GM19467 (cell line): Measurements from ENCODE around the gene FAM240A.

Source experiments
- ATAC-seq: cut with Tn5 transposase; IDR thresholded peaks from one replicate; pipeline ENCODE4 v1.9.1; 2021; ENCODE audit warnings: mild to moderate bottlenecking, moderate library complexity; ENCODE audit not compliant: unreplicated experiment

FAM240A gene

GRCh38 chr3:46661776-46662766 is 49.7 kb downstream of the FAM240A start:
- no peak for ATAC-seq

DNA sequence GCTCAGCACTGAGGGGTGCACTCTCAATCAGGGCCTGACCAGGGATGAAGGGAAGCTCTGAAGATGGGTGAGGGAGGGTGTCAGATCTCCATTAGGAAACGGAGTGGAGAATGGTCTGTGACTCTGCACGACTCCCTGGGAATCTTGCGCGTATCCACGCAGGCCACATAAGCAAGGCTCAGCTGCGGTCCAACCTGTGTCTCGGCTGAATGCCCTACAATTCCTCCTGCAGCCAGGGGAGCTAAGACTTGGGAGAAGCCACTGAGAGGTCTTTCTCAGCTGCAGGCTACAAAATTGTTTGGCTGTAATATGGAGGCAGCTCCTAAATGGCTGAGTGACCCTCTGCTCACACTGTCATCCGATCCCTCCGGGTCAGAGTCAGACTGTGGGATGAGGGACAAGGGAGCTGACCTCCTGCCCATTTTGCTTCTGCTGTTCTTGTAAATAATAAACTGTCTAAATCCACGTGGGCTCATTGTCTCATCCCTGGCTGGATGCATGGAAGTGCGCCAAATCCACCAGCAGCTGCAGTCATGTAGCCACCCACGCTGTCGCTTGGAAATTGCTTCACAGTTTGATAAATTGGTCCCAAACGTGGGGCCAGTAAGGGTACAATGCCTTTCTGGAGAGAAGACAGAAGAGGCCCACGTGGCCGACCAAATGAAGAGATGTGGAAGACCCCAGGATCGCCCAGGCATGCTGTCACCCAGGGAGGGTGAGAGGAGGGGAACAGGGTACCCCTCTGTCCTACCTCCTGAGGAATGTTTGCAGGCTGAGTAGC is 50.6 kb downstream of the FAM240A start:
- no peak for ATAC-seq

- ATAC-seq, result no peak
Observed at GRCh38 chr3:46663591-46664135, 51.3 kb downstream of the FAM240A start.

DNA sequence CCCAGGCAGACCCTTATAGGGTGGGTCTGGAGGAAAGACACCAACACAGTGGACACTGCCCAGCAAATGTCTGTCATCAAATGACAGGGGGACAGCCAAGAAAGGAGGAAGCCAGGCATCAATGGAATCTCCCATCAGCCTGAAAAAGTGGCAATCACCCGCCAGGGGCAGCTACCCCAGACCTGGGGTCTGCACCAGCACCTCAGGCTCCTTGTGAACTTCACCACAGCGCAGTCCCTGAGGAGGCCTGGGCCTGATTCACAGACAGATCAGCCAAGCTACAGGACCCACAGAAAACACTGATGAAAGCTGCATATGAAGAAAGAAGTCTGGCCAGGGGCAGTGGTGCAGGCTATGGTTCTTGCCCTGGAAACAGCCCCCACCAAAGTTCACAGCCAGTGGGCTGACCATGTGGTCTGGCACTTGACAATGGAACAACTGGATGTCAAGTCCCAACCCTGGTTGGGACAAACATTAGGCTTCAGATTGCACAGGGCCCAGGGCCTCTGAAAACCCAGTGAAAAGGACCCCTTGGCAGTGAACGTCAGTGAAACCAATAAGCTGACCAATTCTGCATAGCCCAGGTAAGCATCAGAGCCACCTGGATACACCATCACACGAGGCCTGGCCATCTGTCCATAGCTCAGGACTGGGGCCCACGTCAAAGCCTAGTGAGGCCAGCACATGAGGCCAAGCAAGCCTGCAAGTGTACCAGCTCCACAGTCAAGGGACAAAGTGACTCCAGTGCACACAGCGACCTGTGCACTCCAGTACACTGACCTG is 52.1 kb downstream of the FAM240A start:
- no peak for ATAC-seq

DNA sequence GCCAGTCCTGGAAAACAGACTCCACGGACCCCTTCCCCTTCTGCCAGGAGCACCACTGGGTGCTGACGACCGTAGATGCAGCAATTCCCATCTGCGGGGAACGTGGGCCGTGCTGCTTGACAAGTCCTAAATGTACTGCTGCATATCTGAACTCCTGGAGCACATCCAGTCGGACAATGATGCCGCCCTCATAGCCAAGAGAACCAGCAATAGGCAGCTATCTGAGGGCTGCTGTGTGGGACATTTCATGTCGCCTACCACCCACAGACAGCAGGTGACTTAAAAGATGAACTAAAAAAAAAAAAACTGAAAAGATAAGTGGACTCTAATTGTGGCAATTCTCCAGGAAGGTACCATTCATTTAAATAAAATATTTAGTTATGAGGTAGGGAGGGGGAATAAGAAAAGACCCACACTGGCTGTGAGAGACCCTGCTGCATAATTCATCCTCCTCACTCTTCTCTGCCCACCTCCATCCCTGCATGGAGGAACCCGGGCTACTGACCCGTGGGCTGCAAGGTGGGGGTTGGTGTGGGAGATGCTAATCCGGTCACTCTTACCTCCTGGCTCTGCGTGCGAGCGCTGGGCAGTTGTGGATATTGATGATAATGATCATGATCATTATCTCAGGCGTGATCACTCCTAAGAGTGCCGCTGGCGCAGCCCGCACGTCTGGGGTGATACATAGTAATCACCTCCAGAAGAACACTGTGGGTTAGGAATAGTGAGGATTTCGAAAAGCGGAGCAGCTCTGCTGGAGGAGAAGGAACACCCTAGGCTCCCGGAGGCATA is 52.8 kb downstream of the FAM240A start:
- no peak for ATAC-seq

DNA sequence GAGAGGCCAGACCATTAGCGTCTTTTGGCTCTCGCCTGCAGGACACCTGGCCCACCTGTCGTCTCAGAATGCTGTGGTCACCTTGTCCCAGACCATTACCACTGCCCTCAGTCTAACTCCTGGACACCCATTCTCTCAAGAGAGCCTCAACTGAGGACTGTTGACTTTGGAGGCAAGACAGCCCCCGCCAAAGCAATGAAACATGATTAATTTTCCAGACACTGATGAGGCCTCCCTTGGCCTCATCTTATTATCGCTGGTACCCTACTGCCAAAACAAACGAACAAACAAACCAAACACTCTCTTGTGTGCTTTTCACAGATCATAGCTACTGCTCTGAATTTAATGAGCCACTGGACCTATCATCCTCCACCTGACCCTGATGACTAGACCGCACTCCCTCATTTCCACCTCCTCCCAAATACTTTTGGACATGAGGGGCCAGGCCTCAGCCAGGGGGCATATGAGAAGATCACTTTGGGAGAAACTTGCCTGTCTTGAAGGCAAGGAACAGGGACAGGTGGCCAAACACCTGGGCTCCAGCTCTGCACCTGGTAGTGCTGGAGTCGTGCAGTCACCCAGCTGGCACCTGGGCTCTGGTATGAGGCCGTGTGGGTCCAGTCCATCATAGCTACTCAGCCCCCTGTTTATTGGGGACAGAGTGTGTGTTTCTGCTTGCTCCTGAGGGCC is 53.6 kb downstream of the FAM240A start:
- no peak for ATAC-seq

DNA sequence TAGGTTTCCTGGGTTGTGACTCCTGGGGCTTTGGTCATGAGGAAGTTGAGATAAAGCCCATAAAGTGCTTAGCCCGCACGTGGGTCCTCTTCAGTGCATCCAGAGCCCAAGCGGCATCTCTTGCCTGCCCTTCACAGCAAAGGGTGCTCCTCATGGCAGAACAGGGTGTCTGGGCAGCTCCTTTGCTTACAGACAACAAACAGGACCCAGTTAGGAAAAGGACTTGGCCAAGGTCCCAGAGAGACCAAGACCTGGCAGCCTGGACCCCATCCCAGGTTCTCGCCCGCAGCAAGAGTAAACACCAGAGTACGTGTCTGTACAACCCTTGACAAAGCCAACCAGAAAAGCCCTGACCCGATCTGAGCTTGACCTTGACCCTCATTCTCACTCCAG is 54.1 kb downstream of the FAM240A start:
- ATAC-seq, result no peak

- no peak for ATAC-seq
Observed at GRCh38 chr3:46667061-46667621, 54.8 kb downstream of the FAM240A start.

DNA sequence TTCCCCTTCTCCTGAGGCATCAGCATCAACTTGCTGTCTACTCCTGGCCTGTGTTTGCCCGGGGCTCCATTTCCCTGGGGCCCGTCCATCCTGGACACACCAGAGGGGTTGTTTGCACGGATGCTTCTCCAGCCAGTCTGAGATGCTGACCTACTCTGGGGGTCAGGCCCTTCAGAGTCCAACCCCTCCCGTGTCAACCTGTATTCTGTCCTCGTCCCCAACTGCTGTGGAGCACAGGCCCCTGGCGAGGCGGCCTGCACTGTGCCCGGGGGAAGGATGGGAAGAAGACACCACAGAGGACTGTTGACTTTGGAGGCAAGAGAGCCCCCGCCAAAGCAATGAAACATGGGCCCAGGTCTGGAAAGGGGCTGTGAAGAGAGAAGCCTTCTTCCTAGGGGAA is 55.3 kb downstream of the FAM240A start:
- no peak for ATAC-seq

DNA sequence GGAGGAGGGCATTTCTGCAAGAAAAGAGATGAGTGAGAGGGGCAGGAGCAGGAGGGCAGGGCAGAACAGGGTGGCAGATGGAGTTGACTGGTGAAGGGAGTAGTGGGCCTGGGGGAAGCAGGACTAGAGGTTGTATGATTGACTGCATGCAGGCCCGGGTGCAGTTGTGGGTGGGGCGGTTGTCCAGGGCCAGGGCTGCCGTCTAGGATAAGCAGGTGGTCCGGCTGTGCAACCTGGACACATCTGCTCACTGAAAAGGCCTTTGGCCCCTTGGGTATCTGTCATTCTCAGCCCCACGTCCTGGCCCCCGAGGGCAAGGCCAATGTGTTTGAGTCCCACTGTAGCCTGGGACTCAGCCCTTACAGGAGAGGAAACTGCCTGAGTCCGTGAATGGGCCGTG is 55.8 kb downstream of the FAM240A start:
- ATAC-seq, result no peak

- no peak for ATAC-seq
Observed at GRCh38 chr3:46668591-46668990, 56.3 kb downstream of the FAM240A start.

DNA sequence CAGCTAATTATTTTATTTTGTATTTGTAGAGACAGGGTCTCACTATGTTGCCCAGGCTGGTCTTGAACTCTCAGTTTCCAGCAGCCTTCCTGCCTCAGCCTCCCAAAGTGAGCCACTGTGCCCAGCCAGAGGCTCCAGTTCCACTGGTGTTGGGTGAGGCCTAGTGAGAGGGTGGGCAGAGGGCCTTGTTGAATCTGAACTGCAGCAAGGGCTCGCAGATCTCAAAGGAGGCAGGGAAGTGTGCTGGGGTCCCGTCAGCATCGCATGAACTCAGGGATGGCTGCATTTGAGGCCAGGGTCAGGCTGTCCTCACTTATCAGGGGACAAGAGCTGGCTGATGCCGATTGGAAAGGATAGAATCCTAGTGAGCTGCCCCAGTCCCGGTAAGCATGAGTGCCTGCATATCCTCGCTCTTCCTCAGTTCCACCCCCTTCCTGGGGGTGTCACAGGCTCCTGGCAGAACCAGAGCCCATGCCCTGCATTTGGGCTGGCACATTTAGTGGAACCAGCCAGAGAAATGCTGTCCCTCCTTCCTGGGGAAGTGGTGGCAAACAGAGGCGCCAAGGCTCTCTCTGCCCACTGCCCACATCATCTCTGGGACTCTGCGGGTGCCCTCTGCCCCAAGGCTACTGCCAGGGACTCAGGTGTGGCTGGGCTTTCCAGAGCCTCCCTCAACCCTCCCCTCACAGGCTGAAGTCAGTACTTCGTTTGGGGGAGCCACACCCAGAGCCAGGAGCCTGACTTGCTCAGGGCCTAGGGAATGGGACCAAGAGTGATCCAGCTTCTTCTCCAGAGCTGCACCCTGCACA is 57.1 kb downstream of the FAM240A start:
- no peak for ATAC-seq

DNA sequence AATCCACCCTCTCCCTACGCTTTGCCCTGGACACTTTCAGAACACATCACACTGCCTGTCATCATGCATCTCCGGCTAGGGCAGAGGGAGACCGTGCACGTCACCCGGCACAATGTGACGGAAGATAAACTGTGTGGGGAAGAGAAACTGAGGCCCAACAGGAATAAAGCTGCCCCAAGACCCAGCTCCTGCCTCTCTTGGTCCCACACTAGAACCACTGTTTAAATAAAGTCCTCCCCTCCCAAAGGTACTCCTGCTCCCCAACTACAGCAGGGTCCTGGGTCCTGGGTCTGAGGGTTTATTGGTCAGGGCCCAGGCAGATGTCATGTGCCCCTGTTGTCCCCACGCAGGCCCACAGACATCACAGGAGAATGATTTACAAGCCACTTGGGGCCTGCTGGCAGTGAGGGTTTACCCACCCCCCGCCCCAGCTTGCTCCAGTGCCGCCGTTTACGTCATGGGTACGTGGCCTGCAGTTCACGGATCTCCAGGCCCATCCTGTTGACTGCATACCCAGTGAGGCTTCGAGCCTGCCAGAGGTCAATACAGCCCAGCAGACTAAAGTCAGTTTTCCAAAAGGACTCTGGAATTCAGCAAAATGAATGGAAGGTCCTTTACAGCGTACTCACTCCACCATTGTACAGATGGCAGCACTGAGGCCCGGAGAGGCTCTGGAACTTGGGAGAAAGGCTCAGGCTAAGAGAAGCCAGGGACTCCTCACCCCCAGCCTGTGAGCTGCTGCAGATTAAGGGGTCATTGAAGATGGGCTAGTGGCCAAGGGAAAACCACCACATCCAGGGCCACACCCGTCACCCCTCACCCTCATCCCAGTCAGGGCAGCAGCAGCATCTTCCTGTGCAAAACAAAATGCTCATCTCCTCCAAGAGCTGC is 57.9 kb downstream of the FAM240A start:
- ATAC-seq, result no peak

GRCh38 chr3:46670891-46671427 is 58.6 kb downstream of the FAM240A start:
- ATAC-seq, result no peak

GRCh38 chr3:46671541-46672348 is 59.4 kb downstream of the FAM240A start:
- no peak for ATAC-seq

GRCh38 chr3:46672349-46672695 is 60.0 kb downstream of the FAM240A start:
- ATAC-seq, result no peak
